ENCODE results near the gene ADGRL2.

The ADGRL2 gene

GRCh38 chr1:81844477-81844876 lies 43.7 kb downstream of the ADGRL2 start:
- no peak for DNase-seq
- TF ChIP-seq EZH2 (optimal IDR thresholded peaks at IDR 0.05; ENCODE audit: low read depth, low read length) (no peak), CTCF (IDR thresholded peaks at IDR 0.05; ENCODE audit: low read length) (no peak), EZH2phosphoT487 (IDR thresholded peaks at IDR 0.05; ENCODE audit: low read length) (no peak)
- Histone ChIP-seq H3K27ac (ENCODE audit: low read length) (no peak overlapping the region), H3F3A (ENCODE audit: insufficient read depth, low read length) (no peaks in the 10 kb centered on the region), H3K27me3 (replicated peaks; ENCODE audit: insufficient read depth, low read length) (no peaks in the 10 kb centered on the region), H4K20me1 (ENCODE audit: insufficient read depth, low read length) (no peaks in the 10 kb centered on the region), H3K79me2 (ENCODE audit: low read length) (no peaks in the 10 kb centered on the region), H2AFZ (ENCODE audit: low read length) (no peak overlapping the region), H3K4me3 (ENCODE audit: low read length) (no peak overlapping the region), H3K36me3 (replicated peaks; ENCODE audit: insufficient read depth, low read length) (no peaks in the 10 kb centered on the region), H3K9ac (ENCODE audit: low read length) (no peak overlapping the region), H3K9me3 (replicated peaks; ENCODE audit: insufficient read depth, low read length) (no peaks in the 10 kb centered on the region), H3K4me1 (ENCODE audit: low read length) (no peaks in the 10 kb centered on the region), H3K9me2 (replicated peaks; ENCODE audit: insufficient read depth, low read length) (no peaks in the 10 kb centered on the region), H3K4me2 (ENCODE audit: low read depth, low read length) (no peak overlapping the region)

- no peaks in the 10 kb centered on the region for H3K4me1 ChIP-seq (ENCODE audit: low read length)
- TF ChIP-seq CTCF (IDR thresholded peaks at IDR 0.05; ENCODE audit: low read length) (no peak), EZH2phosphoT487 (IDR thresholded peaks at IDR 0.05; ENCODE audit: low read length) (no peak), EZH2 (optimal IDR thresholded peaks at IDR 0.05; ENCODE audit: low read depth, low read length) (no peak)
- no peak overlapping the region for H3K9ac ChIP-seq (ENCODE audit: low read length)
- H3K79me2 ChIP-seq (ENCODE audit: low read length) = no peaks in the 10 kb centered on the region
- H4K20me1 ChIP-seq (ENCODE audit: insufficient read depth, low read length) = no peaks in the 10 kb centered on the region
- no peaks in the 10 kb centered on the region for H3K27me3 ChIP-seq (replicated peaks; ENCODE audit: insufficient read depth, low read length)
- no peaks in the 10 kb centered on the region for H3F3A ChIP-seq (ENCODE audit: insufficient read depth, low read length)
- DNase-seq = no peak
- no peak overlapping the region for H3K4me3 ChIP-seq (ENCODE audit: low read length)
- no peak overlapping the region for H3K4me2 ChIP-seq (ENCODE audit: low read depth, low read length)
- H2AFZ ChIP-seq (ENCODE audit: low read length) = no peak overlapping the region
- H3K9me3 ChIP-seq (replicated peaks; ENCODE audit: insufficient read depth, low read length) = no peaks in the 10 kb centered on the region
- H3K9me2 ChIP-seq (replicated peaks; ENCODE audit: insufficient read depth, low read length) = no peaks in the 10 kb centered on the region
- H3K36me3 ChIP-seq (replicated peaks; ENCODE audit: insufficient read depth, low read length) = no peaks in the 10 kb centered on the region
- H3K27ac ChIP-seq (ENCODE audit: low read length) = no peak overlapping the region
Observed at GRCh38 chr1:81846630-81847029, 45.9 kb downstream of the ADGRL2 start.

- Histone ChIP-seq H3K9ac (ENCODE audit: low read length) (no peak overlapping the region), H3F3A (ENCODE audit: insufficient read depth, low read length) (no peaks in the 10 kb centered on the region), H3K4me1 (ENCODE audit: low read length) (no peaks in the 10 kb centered on the region), H3K4me2 (ENCODE audit: low read depth, low read length) (no peak overlapping the region), H3K9me3 (replicated peaks; ENCODE audit: insufficient read depth, low read length) (no peaks in the 10 kb centered on the region), H3K36me3 (replicated peaks; ENCODE audit: insufficient read depth, low read length) (no peaks in the 10 kb centered on the region), H3K4me3 (ENCODE audit: low read length) (no peak overlapping the region), H3K27me3 (replicated peaks; ENCODE audit: insufficient read depth, low read length) (no peaks in the 10 kb centered on the region), H3K79me2 (ENCODE audit: low read length) (no peaks in the 10 kb centered on the region), H4K20me1 (ENCODE audit: insufficient read depth, low read length) (no peaks in the 10 kb centered on the region), H3K27ac (ENCODE audit: low read length) (no peak overlapping the region), H3K9me2 (replicated peaks; ENCODE audit: insufficient read depth, low read length) (no peaks in the 10 kb centered on the region), H2AFZ (ENCODE audit: low read length) (no peak overlapping the region)
- DNase-seq = no peak
- TF ChIP-seq EZH2 (optimal IDR thresholded peaks at IDR 0.05; ENCODE audit: low read depth, low read length) = no peak
- TF ChIP-seq CTCF (IDR thresholded peaks at IDR 0.05; ENCODE audit: low read length) = no peak
- no peak for TF ChIP-seq EZH2phosphoT487 (IDR thresholded peaks at IDR 0.05; ENCODE audit: low read length)
Observed at GRCh38 chr1:81847063-81847462, 46.3 kb downstream of the ADGRL2 start.

All from MM.1S (cell line).